ENCODE results near the gene CYTH3.

Gene CYTH3

GRCh38 chr7:6205971-6206660 lies 66.3 kb downstream of the CYTH3 start:
- Histone ChIP-seq H3K4me2 (ENCODE audit: low read length) (no peak overlapping the region), H3K79me2 (peaks cover 26% of the 10 kb centered on the region), H3K9ac (no peak overlapping the region), H3K9me3 (ENCODE audit: control insufficient read depth, low read length) (no peaks in the 10 kb centered on the region), H3K36me3 (ENCODE audit: control insufficient read depth, insufficient read depth, low read length) (no peaks in the 10 kb centered on the region), H2AFZ (no peak overlapping the region), H3K27ac (no peak overlapping the region), H3K4me3 (ENCODE audit: low read depth, low read length) (no peak overlapping the region), H3K27me3 (ENCODE audit: control insufficient read depth, insufficient read depth, low read length) (no peaks in the 10 kb centered on the region), H3K4me1 (no peaks in the 10 kb centered on the region)
- no peak for TF ChIP-seq CTCF (IDR thresholded peaks at IDR 0.05)

- no peaks in the 10 kb centered on the region for H3K27me3 ChIP-seq (ENCODE audit: control insufficient read depth, insufficient read depth, low read length)
- no peak overlapping the region for H3K4me3 ChIP-seq (ENCODE audit: low read depth, low read length)
- no peak for TF ChIP-seq CTCF (IDR thresholded peaks at IDR 0.05)
- no peak overlapping the region for H3K27ac ChIP-seq
- H2AFZ ChIP-seq, result no peak overlapping the region
- H3K9ac ChIP-seq, result no peak overlapping the region
- H3K9me3 ChIP-seq (ENCODE audit: control insufficient read depth, low read length), result no peaks in the 10 kb centered on the region
- no peaks in the 10 kb centered on the region for H3K36me3 ChIP-seq (ENCODE audit: control insufficient read depth, insufficient read depth, low read length)
- no peak overlapping the region for H3K4me2 ChIP-seq (ENCODE audit: low read length)
- H3K4me1 ChIP-seq, result no peaks in the 10 kb centered on the region
- peaks cover 12% of the 10 kb centered on the region for H3K79me2 ChIP-seq
Observed at GRCh38 chr7:6203381-6203780, 69.0 kb downstream of the CYTH3 start.

- Histone ChIP-seq H3K4me1 (no peaks in the 10 kb centered on the region), H3K4me3 (ENCODE audit: low read depth, low read length) (no peak overlapping the region), H3K79me2 (peaks cover 12% of the 10 kb centered on the region), H3K4me2 (ENCODE audit: low read length) (no peak overlapping the region), H2AFZ (no peak overlapping the region), H3K9ac (no peak overlapping the region), H3K27ac (no peak overlapping the region), H3K27me3 (ENCODE audit: control insufficient read depth, insufficient read depth, low read length) (no peaks in the 10 kb centered on the region), H3K36me3 (ENCODE audit: control insufficient read depth, insufficient read depth, low read length) (no peaks in the 10 kb centered on the region), H3K9me3 (ENCODE audit: control insufficient read depth, low read length) (no peaks in the 10 kb centered on the region)
- TF ChIP-seq CTCF (IDR thresholded peaks at IDR 0.05), result no peak
Observed at GRCh38 chr7:6202117-6202516, 70.3 kb downstream of the CYTH3 start.

GRCh38 chr7:6200971-6201370 lies 71.5 kb downstream of the CYTH3 start:
- Histone ChIP-seq H3K9ac (no peak overlapping the region), H3K79me2 (peaks cover 19% of the 10 kb centered on the region), H3K36me3 (ENCODE audit: control insufficient read depth, insufficient read depth, low read length) (no peaks in the 10 kb centered on the region), H3K27ac (no peak overlapping the region), H3K4me3 (ENCODE audit: low read depth, low read length) (no peak overlapping the region), H3K4me2 (ENCODE audit: low read length) (no peak overlapping the region), H2AFZ (no peak overlapping the region), H3K4me1 (no peaks in the 10 kb centered on the region), H3K9me3 (ENCODE audit: control insufficient read depth, low read length) (no peaks in the 10 kb centered on the region), H3K27me3 (ENCODE audit: control insufficient read depth, insufficient read depth, low read length) (no peaks in the 10 kb centered on the region)
- TF ChIP-seq CTCF (IDR thresholded peaks at IDR 0.05), result no peak
